ENCODE measurements around the gene NDUFS7. TPM values are rescaled to one million over a fixed set of nuclear protein-coding genes. Genes with fewer than 3 reads are reported as not detected.

NDUFS7 gene
- total RNA-seq, 1 experiment from 2014 or later: 83.9 TPM

DNA sequence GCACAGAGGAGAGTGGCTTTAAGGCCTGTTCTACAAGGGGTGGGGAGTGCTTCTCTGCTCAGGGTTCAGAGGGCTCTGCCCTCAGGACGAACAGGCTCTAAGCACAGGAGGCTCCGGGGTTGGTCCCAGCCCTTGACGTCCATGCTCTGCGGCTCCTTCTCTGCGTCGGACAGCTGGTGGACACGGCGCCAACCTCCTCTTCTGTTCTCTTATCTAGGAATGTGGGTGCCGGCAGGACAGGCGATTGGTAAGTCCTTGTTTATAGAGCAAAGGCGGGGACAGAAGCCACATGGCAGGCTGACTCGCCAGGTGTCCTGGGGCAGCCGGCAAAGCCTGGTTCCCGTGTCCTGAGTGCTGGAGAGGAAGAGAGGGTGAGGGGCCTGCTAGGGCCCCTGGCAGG lies 46.0 kb downstream of the NDUFS7 start:
- Histone ChIP-seq H3K4me1 (ENCODE audit: insufficient read depth, low read length) (no peaks in the 10 kb centered on the region), H3K27ac (ENCODE audit: insufficient read length, low read depth, low read length) (no peak overlapping the region), H2BK12ac (ENCODE audit: insufficient read length, low read depth, low read length) (no peak overlapping the region), H3K18ac (ENCODE audit: insufficient read length, low read depth, low read length) (no peak overlapping the region), H3T11ph (ENCODE audit: low read length) (no peak overlapping the region), H3K79me2 (ENCODE audit: insufficient read depth, low read length) (no peaks in the 10 kb centered on the region), H3K27me3 (ENCODE audit: insufficient read depth, low read length) (no peaks in the 10 kb centered on the region), H4K5ac (ENCODE audit: insufficient read length, low read depth, low read length) (no peak overlapping the region), H3K9me3 (ENCODE audit: control insufficient read depth, low read depth, low read length) (no peaks in the 10 kb centered on the region), H3K79me1 (ENCODE audit: insufficient read depth, low read depth, low read length, poor library complexity, severe bottlenecking) (no peaks in the 10 kb centered on the region), H3K23me2 (ENCODE audit: insufficient read length, low read depth, low read length, poor library complexity, severe bottlenecking) (no peaks in the 10 kb centered on the region), H3K4ac (ENCODE audit: low read depth, low read length) (no peak overlapping the region), H2BK120ac (ENCODE audit: low read depth, low read length, poor library complexity, severe bottlenecking) (no peak overlapping the region), H3K56ac (ENCODE audit: insufficient read length, low read depth, low read length) (no peak overlapping the region), H3K4me2 (ENCODE audit: insufficient read depth, insufficient read length, low read length) (no peak overlapping the region), H3K23ac (ENCODE audit: insufficient read length, low read depth, low read length) (no peak overlapping the region), H2AFZ (ENCODE audit: low read length) (no peak overlapping the region), H2AK5ac (ENCODE audit: insufficient read length, low read length) (no peak overlapping the region), H3K14ac (ENCODE audit: insufficient read depth, low read length) (no peak overlapping the region; the same call in 1 of the 2 replicates), H3K9ac (ENCODE audit: extremely low read depth, insufficient read length, low read length) (no peak overlapping the region), H2BK5ac (ENCODE audit: insufficient read length, low read length) (no peak overlapping the region), H4K20me1 (ENCODE audit: control insufficient read depth, insufficient read depth, insufficient read length) (no peaks in the 10 kb centered on the region), H4K8ac (replicated peaks; ENCODE audit: insufficient read length, low read depth, low read length) (no peak overlapping the region), H2BK20ac (ENCODE audit: low read depth, low read length, poor library complexity, severe bottlenecking) (no peak overlapping the region), H2BK15ac (ENCODE audit: low read depth, low read length) (no peak overlapping the region), H4K91ac (ENCODE audit: insufficient read length, low read depth, low read length) (no peak overlapping the region)
- DNase-seq: no peak
- Mint-ChIP-seq H3K9me3 (no peaks in the 10 kb centered on the region), H3K4me3 (no peak overlapping the region), H3K27me3 (ENCODE audit: low read depth) (no peaks in the 10 kb centered on the region), H3K36me3 (ENCODE audit: insufficient read depth in 1 of 3, low read depth in 3 of 3) (peaks cover 15 to 68% (median 50%) of the 10 kb centered on the region in 3 experiments; a peak in 6 of 7 replicates), H3K4me1 (no peaks in the 10 kb centered on the region), H3K27ac (0 out of 7 replicates have a peak overlapping the region, but pooled peaks of 1 of the 3 experiments have one; percentile 40)
- WGBS (ENCODE audit: extremely low coverage, insufficient read length, low lambda C conversion rate): no CpG with 5 or more reads among the region's 14 CpGs
- TF ChIP-seq, protein P1, sequence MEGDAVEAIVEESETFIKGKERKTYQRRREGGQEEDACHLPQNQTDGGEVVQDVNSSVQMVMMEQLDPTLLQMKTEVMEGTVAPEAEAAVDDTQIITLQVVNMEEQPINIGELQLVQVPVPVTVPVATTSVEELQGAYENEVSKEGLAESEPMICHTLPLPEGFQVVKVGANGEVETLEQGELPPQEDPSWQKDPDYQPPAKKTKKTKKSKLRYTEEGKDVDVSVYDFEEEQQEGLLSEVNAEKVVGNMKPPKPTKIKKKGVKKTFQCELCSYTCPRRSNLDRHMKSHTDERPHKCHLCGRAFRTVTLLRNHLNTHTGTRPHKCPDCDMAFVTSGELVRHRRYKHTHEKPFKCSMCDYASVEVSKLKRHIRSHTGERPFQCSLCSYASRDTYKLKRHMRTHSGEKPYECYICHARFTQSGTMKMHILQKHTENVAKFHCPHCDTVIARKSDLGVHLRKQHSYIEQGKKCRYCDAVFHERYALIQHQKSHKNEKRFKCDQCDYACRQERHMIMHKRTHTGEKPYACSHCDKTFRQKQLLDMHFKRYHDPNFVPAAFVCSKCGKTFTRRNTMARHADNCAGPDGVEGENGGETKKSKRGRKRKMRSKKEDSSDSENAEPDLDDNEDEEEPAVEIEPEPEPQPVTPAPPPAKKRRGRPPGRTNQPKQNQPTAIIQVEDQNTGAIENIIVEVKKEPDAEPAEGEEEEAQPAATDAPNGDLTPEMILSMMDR (conservative IDR thresholded peaks at IDR 0.05): no peak
